Islet of Langerhans (tissue), 1 donor: ENCODE data around the gene NCOR1.
"Not testable (repeated sequence)": the region's sequence is repeated elsewhere in the genome, so short reads cannot be mapped to it uniquely, and the experiment has no call there.

Experiments
- FAIRE-seq: peaks from one replicate; lab custom pipeline; 2011; peaks lifted over from hg19 to GRCh38; lab: Jason Lieb, UNC

NCOR1 gene

GRCh38 chr17:16214190-16215001 lies 938 bp downstream of the NCOR1 start:
- no peak for FAIRE-seq

- FAIRE-seq, result no peak
Measured at GRCh38 chr17:16212793-16213192, 2.5 kb downstream of the NCOR1 start.

- FAIRE-seq, result no peak
Measured at GRCh38 chr17:16211590-16211989, 3.7 kb downstream of the NCOR1 start.

- FAIRE-seq, result not testable (repeated sequence)
Measured at GRCh38 chr17:16204763-16205162, 10.6 kb downstream of the NCOR1 start.

GRCh38 chr17:16202554-16203500 lies 12.5 kb downstream of the NCOR1 start:
- not testable (repeated sequence) for FAIRE-seq

- not testable (repeated sequence) for FAIRE-seq
Measured at GRCh38 chr17:16201693-16202131, 13.6 kb downstream of the NCOR1 start.

- no peak for FAIRE-seq
Measured at GRCh38 chr17:16199093-16199492, 16.2 kb downstream of the NCOR1 start.

- FAIRE-seq, result no peak
Measured at GRCh38 chr17:16197276-16197675, 18.1 kb downstream of the NCOR1 start.

- not testable (repeated sequence) for FAIRE-seq
Measured at GRCh38 chr17:16194307-16194835, 21.0 kb downstream of the NCOR1 start.

- no peak for FAIRE-seq
Measured at GRCh38 chr17:16191604-16192003, 23.7 kb downstream of the NCOR1 start.

GRCh38 chr17:16190703-16191360 lies 24.5 kb downstream of the NCOR1 start:
- FAIRE-seq, result no peak

- no peak for FAIRE-seq
Measured at GRCh38 chr17:16189791-16190348, 25.5 kb downstream of the NCOR1 start.

- no peak for FAIRE-seq
Measured at GRCh38 chr17:16187642-16188041, 27.7 kb downstream of the NCOR1 start.

GRCh38 chr17:16181581-16181980 lies 33.8 kb downstream of the NCOR1 start:
- no peak for FAIRE-seq

GRCh38 chr17:16178836-16179235 lies 36.5 kb downstream of the NCOR1 start:
- no peak for FAIRE-seq

GRCh38 chr17:16171613-16172012 lies 43.7 kb downstream of the NCOR1 start:
- no peak for FAIRE-seq

GRCh38 chr17:16166766-16167165 lies 48.6 kb downstream of the NCOR1 start:
- FAIRE-seq, result not testable (repeated sequence)

GRCh38 chr17:16158714-16159113 lies 56.6 kb downstream of the NCOR1 start:
- no peak for FAIRE-seq

GRCh38 chr17:16155536-16155935 lies 59.8 kb downstream of the NCOR1 start:
- FAIRE-seq, result no peak

GRCh38 chr17:16152326-16152725 lies 63.0 kb downstream of the NCOR1 start:
- FAIRE-seq, result not testable (repeated sequence)

- no peak for FAIRE-seq
Measured at GRCh38 chr17:16150251-16150856, 65.0 kb downstream of the NCOR1 start.
